ENCODE data around the gene RDX.
"Not testable (repeated sequence)": the region's sequence is repeated elsewhere in the genome, so short reads cannot be mapped to it uniquely, and the experiment has no call there.

DNA sequence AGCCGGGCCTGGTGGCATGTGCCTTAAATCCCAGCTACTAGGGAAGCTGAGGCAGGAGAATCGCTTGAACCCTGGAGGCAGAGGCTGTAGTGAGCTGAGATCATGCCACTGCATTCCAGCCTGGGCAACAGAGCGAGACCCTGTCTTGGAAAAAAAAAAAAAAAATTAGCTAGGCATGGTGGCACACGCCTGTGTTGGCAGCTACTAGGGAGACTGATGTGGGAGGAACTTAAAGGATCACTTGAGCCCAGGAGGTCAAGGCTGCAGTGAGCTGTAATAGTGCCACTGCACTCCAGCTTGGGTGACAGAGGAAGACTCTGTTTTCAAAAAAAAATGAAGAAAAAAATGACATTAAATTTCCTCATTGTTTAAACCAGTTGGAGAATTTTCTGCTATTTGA, 4.3 kb downstream of the RDX start:
- TF ChIP-seq, protein P1, sequence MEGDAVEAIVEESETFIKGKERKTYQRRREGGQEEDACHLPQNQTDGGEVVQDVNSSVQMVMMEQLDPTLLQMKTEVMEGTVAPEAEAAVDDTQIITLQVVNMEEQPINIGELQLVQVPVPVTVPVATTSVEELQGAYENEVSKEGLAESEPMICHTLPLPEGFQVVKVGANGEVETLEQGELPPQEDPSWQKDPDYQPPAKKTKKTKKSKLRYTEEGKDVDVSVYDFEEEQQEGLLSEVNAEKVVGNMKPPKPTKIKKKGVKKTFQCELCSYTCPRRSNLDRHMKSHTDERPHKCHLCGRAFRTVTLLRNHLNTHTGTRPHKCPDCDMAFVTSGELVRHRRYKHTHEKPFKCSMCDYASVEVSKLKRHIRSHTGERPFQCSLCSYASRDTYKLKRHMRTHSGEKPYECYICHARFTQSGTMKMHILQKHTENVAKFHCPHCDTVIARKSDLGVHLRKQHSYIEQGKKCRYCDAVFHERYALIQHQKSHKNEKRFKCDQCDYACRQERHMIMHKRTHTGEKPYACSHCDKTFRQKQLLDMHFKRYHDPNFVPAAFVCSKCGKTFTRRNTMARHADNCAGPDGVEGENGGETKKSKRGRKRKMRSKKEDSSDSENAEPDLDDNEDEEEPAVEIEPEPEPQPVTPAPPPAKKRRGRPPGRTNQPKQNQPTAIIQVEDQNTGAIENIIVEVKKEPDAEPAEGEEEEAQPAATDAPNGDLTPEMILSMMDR (IDR thresholded peaks at IDR 0.05; ENCODE audit: low read length), result not testable (repeated sequence)
- TF ChIP-seq EZH2 (IDR thresholded peaks at IDR 0.05; ENCODE audit: borderline replicate concordance, low read length), result not testable (repeated sequence)

Data from OCI-LY1 (cell line).